ENCODE measurements around the gene MBD6. TPM values are rescaled to one million over a fixed set of nuclear protein-coding genes. Genes with fewer than 3 reads are reported as not detected.

Gene MBD6
- total RNA-seq, 1 experiment from 2014 or later, result 66.8 TPM

DNA sequence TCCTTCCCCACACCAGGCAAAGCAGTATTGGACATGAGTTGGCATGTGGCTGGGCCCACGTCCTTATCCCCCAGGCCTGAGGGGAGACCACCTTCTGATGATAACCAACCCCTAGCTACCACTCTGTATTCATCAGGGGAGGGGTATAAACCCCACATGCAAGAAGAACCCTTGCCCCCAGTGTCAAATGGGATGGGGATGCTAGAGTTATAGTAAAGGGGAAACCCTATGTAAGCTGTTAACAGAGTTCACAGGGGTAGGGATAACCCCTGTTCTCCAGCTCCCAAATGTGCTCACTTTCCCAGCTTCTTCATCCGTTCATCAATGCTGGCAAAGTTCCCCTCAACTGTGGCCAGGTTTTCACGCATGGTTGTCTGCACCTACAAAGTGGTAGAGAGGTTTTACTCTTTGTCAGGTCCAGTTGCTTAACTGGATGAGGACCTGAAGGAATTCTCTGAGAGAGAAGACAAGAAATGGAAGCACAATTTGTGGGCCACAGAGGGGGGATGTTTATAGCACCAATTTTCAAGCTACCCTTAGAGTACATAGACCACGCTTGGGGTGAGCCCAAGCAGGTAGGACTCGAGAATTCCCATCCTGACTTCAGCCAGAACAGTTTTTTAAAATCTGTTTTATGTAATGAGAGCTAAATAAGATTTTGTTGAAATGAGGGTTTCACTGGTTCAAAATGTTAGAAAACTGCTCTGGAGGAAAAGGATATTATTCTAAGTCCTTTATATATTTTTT lies 7.9 kb downstream of the MBD6 start:
- Histone ChIP-seq H2BK5ac (ENCODE audit: insufficient read length, low read length) (no peak overlapping the region), H4K91ac (ENCODE audit: insufficient read length, low read depth, low read length) (no peak overlapping the region), H2BK120ac (ENCODE audit: low read depth, low read length, poor library complexity, severe bottlenecking) (no peak overlapping the region), H3K18ac (ENCODE audit: insufficient read length, low read depth, low read length) (no peak overlapping the region), H3K23ac (ENCODE audit: insufficient read length, low read depth, low read length) (no peak overlapping the region), H3K56ac (ENCODE audit: insufficient read length, low read depth, low read length) (no peak overlapping the region), H3K4me2 (ENCODE audit: insufficient read depth, insufficient read length, low read length) (no peak overlapping the region), H3K27me3 (ENCODE audit: insufficient read depth, low read length) (no peaks in the 10 kb centered on the region), H2BK15ac (ENCODE audit: low read depth, low read length) (no peak overlapping the region), H4K5ac (ENCODE audit: insufficient read length, low read depth, low read length) (no peak overlapping the region), H4K20me1 (ENCODE audit: control insufficient read depth, insufficient read depth, insufficient read length) (no peaks in the 10 kb centered on the region), H4K8ac (replicated peaks; ENCODE audit: insufficient read length, low read depth, low read length) (no peak overlapping the region), H2AK5ac (ENCODE audit: insufficient read length, low read length) (no peak overlapping the region), H3K14ac (ENCODE audit: insufficient read depth, low read length) (no peak overlapping the region), H3K9ac (ENCODE audit: extremely low read depth, insufficient read length, low read length) (no peak overlapping the region), H3K23me2 (ENCODE audit: insufficient read length, low read depth, low read length, poor library complexity, severe bottlenecking) (no peaks in the 10 kb centered on the region), H2BK20ac (ENCODE audit: low read depth, low read length, poor library complexity, severe bottlenecking) (no peak overlapping the region), H3K9me3 (ENCODE audit: control insufficient read depth, low read depth, low read length) (no peaks in the 10 kb centered on the region), H3K4me1 (ENCODE audit: insufficient read depth, low read length) (no peaks in the 10 kb centered on the region; the same call in 1 of the 2 replicates), H3K79me2 (ENCODE audit: insufficient read depth, low read length) (no peaks in the 10 kb centered on the region), H3K4ac (ENCODE audit: low read depth, low read length) (no peak overlapping the region), H3T11ph (ENCODE audit: low read length) (no peak overlapping the region), H3K27ac (ENCODE audit: insufficient read length, low read depth, low read length) (no peak overlapping the region), H3K79me1 (ENCODE audit: insufficient read depth, low read depth, low read length, poor library complexity, severe bottlenecking) (no peaks in the 10 kb centered on the region), H2AFZ (ENCODE audit: low read length) (no peak overlapping the region), H2BK12ac (ENCODE audit: insufficient read length, low read depth, low read length) (no peak overlapping the region)
- Mint-ChIP-seq H3K27me3 (ENCODE audit: low read depth) (no peaks in the 10 kb centered on the region), H3K36me3 (ENCODE audit: insufficient read depth in 1 of 3, low read depth in 3 of 3) (peaks cover 24 to 83% (median 83%) of the 10 kb centered on the region in 3 experiments; a peak in 6 of 7 replicates), H3K9me3 (no peaks in the 10 kb centered on the region), H3K4me1 (peaks cover 0 to 14% of the 10 kb centered on the region in 2 experiments; a peak in 2 of 4 replicates), H3K4me3 (peak overlapping the region in 1 of 2 experiments; percentile 18; a peak in 1 of 5 replicates), H3K27ac (no peak overlapping the region; a peak in 1 of 7 replicates)
- WGBS (ENCODE audit: extremely low coverage, insufficient read length, low lambda C conversion rate), result no CpG with 5 or more reads among the region's 5 CpGs
- TF ChIP-seq, protein P1, sequence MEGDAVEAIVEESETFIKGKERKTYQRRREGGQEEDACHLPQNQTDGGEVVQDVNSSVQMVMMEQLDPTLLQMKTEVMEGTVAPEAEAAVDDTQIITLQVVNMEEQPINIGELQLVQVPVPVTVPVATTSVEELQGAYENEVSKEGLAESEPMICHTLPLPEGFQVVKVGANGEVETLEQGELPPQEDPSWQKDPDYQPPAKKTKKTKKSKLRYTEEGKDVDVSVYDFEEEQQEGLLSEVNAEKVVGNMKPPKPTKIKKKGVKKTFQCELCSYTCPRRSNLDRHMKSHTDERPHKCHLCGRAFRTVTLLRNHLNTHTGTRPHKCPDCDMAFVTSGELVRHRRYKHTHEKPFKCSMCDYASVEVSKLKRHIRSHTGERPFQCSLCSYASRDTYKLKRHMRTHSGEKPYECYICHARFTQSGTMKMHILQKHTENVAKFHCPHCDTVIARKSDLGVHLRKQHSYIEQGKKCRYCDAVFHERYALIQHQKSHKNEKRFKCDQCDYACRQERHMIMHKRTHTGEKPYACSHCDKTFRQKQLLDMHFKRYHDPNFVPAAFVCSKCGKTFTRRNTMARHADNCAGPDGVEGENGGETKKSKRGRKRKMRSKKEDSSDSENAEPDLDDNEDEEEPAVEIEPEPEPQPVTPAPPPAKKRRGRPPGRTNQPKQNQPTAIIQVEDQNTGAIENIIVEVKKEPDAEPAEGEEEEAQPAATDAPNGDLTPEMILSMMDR (conservative IDR thresholded peaks at IDR 0.05), result no peak
- no peak for DNase-seq

Measured in H9 (cell line).